HG03108 (cell line): ENCODE data around the gene DNAH3.
"Not testable (repeated sequence)": the region's sequence is repeated elsewhere in the genome, so short reads cannot be mapped to it uniquely, and the experiment has no call there.

ENCODE experiments used
- ATAC-seq: cut with Tn5 transposase; IDR thresholded peaks from one replicate; pipeline ENCODE4 v1.9.1; 2021; ENCODE audit warnings: moderate library complexity; ENCODE audit not compliant: unreplicated experiment

Gene DNAH3

DNA sequence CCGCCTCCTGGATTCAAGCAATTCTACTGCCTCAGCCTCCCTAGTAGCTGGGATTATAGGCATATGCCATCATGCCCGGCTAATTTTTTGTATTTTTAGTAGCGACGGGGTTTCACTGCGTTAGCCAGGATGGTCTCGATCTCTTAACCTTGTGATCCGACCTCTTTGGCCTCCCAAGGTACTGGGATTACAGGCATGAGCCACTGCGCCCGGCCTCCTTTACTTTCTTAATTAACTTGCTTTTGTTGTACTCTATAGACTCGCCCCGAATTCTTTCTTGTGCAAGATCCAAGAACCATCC, 205.1 kb downstream of the DNAH3 start:
- ATAC-seq, result not testable (repeated sequence)

DNA sequence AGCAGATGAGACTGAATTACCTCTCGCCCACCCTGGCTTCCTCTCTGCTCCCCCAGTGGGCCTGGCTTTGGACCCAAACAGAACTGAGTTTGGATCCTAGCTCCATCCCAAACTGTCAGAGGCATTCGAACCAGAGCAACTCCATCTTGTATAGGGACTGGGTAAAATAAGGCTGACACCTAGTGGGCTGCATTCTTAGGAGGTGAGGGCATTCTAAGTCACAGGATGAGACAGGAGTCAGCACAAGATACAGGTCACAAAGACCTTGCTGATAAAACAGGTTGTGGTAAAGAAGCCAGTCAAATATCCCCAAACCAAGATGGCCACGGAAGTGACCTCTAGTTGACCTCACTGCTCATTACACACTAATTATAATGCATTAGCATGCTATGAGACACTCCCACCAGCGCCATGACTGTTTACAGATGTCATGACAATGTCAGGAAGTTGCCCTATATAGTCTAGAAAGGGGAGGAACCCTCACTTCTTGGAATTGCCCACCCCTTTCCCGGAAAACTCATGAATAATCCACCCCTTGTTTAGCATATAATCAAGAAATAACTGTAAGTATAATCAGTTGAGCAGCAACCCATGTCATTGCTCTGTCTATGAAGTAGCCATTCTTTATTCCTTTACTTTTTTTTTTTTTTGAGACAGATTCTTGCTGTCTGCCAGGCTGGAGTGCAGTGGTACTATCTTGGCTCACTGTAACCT, 205.6 kb downstream of the DNAH3 start:
- ATAC-seq, result no peak

DNA sequence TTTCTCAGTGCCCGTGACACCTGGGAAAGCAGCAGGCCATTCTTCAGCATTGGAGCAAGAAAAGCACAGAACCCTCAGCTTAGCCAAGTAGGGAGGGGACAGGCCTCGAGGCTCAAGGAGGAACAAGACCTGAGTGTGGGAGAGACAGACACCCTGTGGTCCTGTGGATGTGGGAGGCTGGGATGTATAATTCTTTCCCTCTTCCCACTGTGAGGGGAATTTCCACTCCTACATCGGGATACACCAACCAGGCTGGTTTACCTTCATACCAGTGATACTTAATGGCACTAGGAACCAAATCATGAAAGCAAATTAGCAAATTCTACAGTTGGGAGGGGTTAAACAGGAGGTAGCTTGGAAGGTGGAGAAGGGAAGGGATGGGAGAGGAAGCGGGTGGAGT, 208.4 kb downstream of the DNAH3 start:
- ATAC-seq, result no peak

DNA sequence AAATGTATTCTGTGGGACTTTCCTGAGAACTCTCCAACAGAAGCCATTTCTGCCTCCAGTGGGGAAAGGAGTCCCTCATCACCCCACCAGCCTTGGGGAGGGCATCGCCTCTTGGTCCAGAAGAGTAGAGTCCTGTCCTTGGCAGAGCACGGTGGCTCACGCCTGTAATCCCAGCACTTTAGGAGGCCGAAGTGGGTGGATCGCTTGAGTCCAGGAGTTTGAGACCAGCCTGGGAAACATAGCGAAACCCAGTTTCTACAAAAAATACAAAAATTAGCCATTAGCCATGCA, 209.1 kb downstream of the DNAH3 start:
- no peak for ATAC-seq

DNA sequence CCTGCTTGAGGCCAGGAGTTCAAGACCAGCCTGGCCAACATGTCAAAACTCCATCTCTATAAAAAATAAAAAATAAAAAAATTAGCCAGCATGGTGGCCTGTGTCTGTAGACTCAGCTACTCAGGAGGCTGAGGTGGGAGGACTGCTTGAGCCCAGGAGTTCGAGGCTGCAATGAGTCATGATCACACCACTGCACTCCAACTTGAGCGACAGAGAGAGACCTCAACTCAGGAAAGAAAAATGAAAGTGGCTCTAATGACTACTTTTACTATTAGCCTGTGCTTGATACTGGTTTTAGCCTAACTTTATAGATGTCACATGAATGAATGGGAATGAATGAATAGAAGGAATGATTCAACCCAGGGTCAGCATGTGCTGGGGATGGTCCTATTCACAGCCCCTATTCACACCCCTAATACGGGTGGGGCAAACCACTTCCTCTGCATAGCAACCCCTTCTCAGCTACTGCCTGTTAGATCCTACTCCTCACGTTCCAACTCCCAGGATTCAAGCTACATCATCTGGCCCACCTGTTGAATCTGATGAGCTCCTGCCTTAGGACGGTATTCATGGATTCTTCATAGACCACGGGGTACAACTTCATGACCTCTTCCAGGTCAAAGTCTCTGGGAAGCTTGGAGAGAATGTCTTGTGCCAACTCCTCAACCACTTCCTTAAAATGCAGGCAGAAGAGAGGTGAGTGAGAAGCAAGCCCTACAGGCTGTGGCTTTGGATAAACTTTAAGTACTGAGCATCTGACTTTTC, 209.6 kb downstream of the DNAH3 start:
- no peak for ATAC-seq

DNA sequence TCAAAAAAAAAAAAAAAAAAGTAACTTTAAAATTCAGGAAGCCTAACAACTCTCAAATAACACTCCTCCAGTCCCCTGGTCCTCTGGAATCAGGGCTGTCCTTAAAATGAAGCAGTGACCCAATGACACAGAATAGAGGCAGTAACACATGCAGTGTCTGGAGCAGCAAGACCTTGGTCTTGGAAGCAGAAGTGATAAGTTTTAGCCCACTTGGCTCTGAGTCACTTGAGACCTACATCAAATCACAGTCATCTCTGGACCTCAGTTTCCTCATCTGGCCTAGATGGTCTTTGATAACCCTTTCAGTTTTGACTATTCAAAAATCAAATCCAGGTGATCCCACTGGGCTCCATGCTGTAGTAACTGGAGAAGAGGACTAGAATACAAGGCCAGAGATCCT, 211.0 kb downstream of the DNAH3 start:
- ATAC-seq, result no peak

DNA sequence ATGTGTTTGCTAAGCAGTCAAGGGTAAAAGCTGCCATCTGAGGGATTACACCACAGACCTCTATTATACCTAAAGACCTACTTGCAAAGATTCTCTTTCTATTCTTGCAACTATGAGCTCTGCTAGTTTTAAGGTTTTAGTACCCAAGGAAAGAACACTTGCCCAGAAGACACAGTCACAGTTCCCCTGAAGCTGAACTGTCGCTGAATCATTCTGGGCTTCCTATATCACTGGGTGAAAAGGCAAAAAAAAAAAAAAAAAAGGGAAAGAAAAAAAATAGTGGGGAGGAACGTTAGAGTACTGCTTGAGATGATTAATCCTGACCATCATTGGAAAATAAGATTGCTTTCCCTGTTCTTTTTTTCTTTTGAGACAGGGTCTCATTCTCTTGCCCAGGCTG, 212.2 kb downstream of the DNAH3 start:
- no peak for ATAC-seq

DNA sequence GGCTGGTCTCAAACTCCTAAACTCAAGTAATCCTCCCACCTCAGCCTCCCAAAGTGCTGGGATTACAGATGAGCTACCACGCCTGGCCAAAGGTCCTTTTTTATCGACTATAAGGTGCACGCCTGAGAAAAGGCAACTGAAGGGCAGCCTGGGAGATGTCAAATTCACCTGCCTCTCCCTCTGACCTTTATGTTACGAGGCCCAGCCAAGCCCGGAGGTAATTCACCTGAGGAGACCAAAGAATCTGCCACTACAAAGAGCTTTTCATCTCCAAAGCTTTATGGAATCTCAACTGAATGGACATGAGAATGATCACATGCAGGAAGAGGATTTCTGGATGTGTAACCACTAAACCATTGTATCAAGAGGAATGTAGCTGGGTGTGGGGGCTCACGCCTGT, 212.9 kb downstream of the DNAH3 start:
- ATAC-seq, result no peak

DNA sequence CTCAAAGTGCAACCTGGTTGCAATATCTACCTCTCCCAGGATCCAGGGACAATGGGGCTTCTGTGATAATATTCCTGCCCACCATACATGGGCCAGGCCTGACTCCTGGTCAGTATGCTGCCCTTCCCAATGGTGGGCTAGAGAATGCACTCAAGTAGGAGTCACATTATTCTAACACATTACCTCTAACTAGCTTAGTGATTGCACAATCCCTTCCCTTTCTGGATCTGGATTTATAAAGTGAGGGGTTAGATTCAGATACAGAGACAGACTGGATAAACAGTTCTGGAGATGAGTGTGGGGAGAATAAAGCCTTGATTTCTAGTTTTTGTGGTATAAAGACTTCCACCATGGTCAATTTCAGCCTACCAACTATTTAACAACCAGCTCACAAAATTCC, 217.1 kb downstream of the DNAH3 start:
- no peak for ATAC-seq

DNA sequence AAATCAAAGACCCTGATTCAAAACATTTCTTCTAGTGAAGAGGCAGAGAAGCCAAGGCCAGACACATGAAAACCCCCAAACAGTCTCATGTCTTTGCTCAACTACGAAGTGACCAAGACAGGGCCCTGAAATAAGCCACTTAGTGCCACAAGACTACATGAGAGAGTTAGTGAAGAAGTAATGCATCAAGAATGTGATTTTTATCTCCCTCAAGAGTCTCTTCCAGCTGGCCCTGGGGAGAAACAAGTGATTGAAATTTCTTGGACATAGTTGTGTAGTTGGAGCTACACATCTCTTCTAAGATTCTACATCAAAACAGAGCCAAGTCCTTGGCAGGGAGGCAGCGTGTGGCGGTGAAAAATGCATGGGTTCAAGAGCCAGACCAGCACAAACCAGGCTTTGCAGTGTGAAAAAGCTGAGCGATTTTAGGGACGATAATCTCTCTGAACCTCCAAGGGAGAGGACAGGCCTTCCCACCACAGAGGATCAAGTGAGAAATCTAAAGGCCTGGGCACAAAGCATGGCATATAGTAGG, 219.5 kb downstream of the DNAH3 start:
- no peak for ATAC-seq

DNA sequence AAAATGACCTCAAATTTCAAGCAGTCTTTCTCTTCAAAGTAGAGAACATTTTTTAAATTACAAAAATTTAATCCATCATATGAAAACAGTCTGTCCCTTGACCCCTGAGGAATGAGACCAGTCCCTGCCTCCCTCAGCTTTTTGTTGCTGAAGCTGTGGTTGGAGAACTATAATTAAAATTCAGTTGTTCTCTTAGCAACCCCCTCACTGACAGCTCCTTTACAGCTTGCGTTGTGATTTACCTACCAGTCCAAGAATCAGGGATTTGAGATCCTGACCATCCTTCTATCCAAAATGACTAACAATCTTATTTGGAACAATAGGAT, 220.3 kb downstream of the DNAH3 start:
- no peak for ATAC-seq

DNA sequence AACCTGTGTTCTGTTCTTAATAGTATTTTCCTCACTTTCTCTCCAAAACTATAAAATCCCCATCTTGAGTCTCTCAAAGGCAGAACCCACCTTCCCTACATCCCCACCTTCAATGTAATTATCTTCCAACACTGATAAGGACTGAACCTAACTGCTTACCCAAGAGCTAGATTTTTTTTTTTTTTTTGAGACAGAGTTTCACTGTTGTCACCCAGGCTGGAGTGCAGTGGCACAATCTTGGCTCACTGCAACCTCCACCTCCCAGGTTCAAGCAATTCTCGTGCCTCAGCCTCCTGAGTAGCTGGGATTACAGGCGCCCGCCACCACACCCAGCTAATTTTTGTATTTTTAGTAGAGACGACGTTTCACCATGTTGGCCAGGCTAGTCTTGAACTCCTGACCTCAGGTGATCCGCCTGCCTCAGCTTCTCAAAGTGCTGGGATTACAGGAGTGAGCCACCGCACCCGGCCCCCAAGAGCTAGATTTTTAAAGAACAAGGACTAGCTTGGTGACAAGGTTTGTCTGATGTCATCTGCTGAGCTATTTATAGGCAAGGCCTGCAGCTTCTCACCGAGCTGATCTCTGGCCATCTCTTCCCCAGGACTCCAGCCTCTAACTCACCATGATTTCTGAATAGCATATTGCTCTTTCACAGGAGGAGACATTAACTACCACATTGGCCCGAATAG, 220.8 kb downstream of the DNAH3 start:
- ATAC-seq, result not testable (repeated sequence)

DNA sequence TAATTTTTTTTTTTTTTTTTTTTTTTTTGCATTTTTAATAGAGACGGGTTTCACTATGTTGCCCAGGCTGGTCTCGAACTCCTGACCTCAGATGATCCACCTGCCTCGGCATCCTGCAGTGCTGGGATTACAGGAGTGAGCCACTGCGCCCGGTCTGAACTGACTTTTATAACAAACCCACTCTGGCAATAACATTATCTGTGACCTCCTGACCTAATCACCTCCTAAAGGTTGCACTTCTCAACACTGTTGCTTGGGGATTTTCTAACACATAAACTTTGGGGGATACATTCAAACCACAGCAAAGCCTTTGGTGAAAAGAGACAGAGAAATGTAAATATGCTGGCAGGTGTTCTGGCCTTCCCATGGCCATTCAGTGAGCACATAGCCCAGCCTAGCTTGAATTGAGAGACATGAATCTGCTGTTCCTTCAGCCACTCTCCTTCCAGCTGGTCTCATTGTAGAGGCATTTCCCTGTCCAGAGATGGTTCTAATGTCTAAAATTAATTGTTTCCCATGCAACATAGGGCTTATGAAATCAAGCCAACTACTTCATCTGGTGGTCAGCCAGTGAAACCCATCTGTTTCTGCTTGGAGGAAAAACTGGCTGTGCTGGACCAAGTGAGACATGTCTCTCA, 221.8 kb downstream of the DNAH3 start:
- ATAC-seq, result no peak

DNA sequence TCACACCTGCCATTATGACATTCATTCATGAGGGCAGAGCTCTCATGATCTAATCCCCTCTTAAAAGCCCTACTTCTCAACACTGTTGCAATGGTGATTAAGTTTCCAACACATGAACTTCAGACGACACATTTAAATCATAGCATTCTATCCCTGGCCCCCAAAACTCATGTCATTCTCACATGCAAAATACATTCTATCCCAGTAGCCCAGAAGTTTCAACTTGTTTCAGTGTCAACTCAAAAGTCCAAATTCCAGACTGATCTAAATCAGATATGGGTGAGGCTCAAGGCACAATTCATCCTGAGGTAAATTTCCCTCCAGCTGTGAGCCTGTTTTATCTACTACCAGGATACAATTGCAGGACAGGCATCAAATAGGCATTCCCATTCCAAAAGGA, 224.9 kb downstream of the DNAH3 start:
- no peak for ATAC-seq

DNA sequence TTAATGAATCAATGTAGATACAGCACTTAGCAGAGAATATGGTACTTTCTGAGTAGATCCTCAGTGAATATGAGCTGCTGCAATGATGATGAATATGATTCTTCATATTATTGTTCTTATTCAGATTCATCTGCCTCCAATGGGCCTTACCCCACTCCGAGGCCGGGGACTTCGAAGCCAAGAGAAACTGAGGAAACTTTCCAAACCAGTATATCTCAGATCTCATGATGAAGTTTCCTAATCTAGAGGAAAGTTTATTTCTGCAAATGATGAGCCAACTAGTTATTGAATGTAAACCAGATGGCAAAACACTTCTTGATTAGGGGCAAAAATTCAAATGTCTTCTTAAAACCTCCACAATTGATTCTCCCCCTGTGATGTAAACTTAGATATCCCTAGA, 226.8 kb downstream of the DNAH3 start:
- no peak for ATAC-seq

DNA sequence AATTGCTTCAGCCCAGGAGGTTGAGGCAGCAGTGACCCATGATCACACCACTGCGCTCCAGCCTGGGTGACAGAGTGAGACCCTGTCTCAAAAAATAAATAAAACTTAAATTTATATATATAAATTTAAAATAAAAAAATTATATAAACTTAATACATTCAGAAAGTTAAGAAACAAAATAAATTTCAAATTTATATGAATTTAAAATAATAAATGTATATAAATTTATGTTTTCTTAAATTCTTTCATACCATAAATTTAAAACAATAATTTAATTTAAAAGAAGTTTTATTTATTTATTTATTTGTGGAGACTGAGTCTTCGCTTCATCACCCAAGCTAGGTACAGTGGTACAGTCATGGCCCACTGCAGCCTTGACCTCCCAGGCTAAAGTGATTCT, 229.8 kb downstream of the DNAH3 start:
- no peak for ATAC-seq

DNA sequence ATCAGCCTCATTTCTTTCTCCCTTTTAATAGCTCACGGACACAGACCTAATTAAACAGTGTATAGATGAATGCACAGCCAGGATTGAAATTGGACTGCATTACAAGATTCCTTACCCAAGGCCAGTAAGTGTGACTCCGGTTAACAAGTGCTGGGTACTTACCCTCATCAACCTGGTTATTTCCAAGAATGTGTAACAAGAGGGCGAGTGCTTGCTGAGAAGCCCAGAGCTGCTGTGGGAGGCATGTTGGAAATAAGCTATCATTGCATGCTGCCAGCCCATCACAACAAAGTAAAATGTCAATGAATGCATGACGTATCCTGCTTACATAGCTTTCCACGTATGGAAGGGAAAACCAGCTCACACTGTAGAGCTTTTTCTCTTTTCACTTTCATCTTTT, 230.6 kb downstream of the DNAH3 start:
- ATAC-seq, result no peak

DNA sequence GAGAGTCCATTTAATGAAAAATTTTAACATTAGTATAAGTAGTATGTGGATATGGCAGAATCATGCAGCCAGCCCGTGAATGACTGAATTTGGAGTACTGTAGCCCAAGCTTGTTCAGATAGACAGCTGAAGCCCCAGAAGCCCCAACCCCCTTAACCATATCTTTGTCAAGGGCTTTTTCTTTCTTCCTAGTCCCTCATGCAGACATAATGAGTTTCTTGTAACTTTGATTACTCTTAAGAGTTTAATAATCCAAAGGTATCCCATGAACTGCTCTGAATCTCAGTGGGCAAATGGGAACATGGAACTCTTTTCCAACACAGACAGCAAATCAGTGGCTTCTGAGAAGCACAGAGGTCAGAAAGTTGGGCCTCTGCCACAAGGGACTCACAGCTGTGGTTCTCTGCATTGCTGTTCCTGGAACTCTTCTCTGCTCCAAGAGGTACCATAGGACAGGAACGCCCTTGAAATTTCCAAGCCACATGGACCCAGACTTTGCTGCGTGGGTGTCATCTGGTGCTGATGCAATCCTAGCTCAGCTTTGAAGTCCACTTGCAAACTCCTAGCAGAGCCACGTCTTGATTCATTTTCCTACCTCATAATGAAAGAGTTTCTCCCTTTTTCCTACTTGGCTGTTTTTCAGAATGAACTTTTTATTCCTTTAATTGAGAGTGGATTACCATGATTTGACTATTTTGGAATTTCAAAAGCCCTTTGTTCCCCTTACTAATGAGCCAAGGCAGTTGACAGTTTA, 232.0 kb downstream of the DNAH3 start:
- no peak for ATAC-seq

DNA sequence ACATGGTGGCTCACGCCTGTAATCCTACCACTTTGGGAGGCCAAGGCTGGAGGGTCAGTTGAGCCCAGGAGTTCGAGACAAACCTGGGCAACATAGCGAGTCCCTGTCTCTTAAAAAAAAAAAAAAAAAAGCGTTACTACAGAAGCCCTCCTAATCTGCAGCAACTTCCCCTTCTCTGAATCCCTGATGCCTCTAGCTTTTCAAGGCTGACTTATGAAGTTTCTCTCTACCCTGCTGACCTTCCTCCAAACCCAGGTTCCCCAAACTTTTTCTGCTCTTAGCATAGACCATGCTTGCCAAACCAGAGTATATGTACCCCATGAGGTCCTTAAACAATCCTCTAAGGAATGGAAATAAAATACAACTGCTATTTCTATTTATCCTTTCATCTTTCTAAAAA, 233.7 kb downstream of the DNAH3 start:
- no peak for ATAC-seq

DNA sequence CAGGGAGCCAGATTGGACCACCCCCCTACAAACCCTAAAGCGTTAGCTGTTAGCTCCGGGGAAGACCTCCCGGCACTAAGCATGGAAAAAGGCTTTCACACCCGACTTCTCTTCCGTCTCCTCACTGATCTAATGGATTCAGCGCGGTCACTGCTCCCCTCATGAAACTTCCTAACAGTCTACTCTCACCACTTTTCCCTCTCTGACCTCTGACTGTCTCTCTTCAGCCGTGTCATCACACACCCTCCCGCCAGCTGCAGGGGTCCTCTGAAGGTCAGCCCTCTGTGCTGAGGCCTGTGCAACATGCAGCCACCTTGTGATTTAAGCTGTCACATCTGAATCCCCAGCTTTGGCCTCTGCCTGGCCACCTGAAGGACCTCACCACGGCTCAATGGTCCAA, 234.4 kb downstream of the DNAH3 start:
- no peak for ATAC-seq

DNA sequence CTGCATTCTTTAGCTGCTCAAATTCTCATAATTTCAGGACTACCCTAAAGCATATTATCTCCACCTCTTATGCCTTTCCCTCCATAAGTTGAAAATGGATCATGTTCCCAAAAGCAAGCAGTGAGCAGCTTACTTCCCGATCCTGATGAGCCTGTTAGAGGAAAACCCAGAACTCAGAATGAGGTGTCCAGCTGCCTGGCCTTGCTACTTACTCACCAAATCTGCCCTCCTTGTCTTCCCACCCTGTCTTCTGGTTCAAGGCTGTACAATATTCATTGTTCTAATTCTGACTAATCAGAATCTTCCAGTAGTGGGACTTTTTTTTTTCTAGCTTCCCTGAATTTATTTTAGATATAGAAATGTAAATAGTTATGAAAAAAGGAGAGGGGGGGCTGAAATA, 239.3 kb downstream of the DNAH3 start:
- no peak for ATAC-seq
